HCEC 1CT (cell line): ENCODE data around the gene TRPM8.

Source experiments
- DNase-seq: peaks from one replicate; pipeline ENCODE4 v3.0.0-alpha.2; 2017

Gene TRPM8

DNA sequence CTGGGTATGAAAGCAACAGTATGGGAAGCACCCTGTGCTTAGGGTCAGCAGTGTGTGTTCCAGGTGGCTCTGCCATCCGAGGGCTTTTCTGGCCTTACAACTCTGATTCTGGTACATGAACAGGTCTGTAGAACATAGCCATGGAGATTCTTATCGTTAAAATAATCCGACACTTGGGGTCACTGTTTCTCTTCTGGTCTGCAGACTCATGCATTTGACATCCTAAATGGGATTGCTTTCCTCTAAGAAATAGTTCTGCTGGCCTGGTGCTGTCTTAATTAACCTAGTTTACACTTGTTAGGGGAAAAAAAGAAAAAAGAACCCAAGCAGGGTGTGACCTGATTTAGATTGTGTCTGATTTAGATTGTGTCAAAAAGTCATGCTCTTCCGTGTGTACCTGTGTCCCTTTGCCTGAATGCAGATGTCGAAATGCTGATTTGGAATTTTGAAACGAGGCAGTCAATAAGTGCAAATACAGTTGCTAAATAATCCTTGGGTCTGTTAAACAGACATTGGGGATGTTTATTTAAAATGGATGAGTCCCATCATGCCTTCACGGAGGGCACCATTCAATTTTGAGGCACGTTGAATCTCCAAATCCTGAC is 59.6 kb downstream of the TRPM8 start:
- DNase-seq: peak; percentile 76

DNA sequence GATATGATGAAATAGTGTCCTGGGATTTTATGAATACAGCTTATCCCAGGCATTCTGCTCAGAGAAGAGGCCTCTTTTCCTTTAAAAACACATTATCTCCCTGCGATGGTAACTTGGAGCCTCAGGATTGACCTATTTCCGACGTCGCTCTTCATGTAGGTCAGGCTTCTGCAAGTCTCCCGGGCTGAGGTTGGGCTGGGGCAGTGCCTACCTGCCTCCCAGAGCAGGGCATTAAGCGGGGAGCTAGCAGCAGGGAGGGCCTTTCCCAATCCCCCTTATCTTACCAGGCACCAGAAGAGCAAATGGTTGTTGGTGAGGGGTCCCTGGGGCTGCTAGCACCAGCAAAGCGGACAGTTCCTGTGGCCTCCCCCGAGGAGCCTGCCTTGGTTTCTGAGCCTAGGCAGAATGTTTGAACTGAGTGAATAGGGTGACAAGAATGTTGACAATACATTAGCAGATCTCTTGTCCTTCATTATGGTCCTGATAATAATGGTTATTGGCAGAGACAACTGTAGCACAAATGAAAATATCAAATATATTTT is 60.2 kb downstream of the TRPM8 start:
- no peak for DNase-seq

DNA sequence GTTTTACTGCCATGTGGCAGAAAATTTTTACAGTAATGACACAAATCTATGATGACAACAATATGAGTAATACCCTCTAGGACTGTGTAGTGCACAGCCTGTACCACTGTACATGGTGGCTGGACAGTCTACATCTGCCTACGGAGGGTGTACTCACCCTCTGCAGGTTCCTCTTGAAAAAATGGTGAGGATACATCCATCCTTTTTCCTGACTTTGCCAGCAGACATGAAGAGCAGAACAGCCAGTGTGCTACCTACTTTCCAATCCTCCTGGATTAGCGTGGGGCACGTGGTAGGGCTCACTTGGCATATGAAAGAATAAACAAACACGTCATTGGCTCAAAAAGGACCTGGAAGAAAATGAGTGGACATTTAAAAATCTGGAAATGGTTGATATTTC is 62.6 kb downstream of the TRPM8 start:
- DNase-seq: peak; percentile 69

DNA sequence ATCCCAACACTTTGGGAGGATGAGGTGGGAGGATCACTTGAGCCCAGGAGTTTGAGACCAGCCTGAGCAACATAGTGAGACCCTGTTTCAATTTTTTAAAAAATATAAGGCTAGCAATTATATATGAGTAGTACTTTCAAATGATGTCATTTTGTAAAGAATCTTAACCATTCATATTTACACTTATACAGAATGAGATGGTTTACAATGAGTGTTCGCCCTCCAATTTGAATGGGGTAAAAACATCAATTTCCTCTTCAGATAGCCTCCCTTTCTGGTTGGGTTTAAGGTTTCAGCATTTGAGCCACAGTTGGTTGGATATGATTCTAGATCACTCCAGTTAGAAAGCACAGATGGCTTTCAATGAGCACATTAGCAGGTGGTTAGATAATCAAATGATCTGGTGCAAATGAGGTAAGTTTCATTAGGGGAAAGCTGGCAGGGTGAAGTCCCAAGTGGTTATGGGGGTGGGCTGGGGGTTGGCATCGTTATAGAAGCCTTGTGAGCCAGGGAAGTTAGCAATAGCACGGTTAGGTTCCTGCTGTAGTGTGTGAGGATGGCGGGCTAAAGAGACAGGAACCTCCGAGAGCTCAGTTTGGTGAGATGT is 63.9 kb downstream of the TRPM8 start:
- no peak for DNase-seq

DNA sequence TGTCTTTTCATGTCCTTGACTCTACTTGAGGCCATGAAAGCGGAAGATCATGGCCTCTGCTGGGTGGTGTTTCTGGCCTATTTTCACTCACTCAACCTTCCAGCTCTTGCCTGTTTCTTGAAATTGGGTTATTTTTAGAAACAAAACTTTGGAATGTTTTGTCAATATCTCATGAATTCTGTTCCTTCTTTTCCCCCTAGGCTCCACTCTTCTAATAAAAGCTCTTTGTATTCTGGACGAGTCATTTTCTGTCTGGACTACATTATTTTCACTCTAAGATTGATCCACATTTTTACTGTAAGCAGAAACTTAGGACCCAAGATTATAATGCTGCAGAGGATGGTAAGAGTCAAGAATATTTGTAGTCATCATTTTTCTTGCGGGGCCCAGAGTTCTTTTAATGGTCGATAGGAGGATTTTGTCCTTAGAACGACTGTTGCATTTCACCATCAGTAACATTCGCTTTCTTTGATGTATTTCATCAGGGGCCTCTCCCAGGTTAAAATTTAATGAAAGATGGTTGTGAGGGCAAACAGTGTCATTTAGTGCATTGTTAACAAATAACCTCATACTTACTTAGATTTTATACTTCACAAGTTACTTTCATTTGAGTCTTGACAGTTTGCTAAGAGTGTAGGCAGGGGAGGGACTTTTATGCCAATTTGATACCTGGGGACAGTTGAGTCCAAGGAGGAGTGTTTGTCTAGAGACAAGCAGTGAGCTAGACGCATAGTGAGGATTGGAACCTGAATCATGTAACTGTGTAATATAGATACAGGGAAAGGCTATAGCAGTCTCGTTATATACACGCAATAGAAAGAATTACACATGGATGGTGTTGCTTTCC is 64.6 kb downstream of the TRPM8 start:
- DNase-seq: no peak

DNA sequence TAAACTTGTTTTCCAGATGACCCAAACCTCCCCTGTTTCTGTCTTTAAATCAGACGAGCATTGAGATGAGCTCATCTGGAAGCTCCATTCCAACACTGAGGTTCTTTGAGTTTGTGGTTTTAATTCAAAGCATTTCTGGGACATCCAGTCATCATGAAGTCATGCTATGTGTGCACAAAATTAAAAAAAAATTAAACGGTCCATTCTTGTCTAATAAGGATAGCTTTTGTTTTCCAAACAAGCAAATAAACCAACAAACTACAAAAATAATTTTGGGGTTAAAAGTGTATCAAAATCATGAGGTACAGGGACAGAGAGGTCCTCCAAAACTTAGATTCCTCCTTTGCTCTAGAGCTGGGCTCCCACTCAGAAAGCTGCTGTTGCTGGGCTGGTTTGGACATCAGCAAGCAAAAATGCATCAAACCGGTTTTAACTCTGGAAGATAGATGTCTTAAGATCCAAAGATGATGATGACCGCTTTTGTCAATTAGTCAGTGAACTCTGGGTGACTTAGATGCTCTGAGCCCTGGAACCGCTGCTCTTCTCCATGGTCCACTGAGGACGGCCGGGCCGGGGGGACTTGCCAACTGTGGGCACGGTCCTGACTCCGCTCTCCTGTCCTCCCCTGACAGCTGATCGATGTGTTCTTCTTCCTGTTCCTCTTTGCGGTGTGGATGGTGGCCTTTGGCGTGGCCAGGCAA is 65.4 kb downstream of the TRPM8 start:
- peak; percentile 92 for DNase-seq

DNA sequence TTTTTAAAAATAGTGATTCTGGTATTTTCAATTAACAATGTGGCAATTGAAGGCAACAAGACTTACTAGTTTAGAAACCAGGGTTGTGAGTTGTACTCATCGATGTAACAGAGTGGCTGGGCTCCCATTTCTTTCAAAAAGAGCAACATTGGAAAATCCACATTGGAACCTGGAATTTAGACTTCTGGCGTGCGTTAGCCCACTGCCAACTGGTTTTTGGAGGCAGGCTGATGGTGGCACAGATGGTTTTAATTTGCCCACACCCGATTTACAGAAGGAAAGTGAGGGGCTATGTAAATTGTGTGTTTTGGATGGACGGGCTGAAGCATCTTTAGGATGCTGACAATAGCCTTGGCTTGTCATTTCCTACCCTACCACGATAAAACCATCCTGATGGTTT is 66.3 kb downstream of the TRPM8 start:
- no peak for DNase-seq

DNA sequence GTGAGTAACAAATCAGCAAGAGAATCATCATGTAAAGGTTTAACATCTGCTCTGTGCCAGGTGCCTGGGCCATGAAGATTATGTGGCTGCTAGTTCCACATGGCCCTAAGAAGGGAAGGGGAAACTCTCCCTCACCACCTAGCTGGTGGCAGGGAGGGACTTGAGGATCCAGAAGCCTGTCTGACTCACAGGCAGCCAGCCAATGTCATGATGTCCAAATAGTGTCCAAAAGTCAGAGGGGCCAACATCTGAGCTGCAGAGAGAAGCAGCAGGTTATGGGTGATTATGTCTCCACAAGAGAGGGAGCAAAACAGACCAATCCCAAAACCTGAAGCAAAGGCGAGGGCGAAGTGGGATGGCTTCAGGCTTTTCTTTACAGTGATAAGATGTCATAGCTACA is 71.4 kb downstream of the TRPM8 start:
- DNase-seq: no peak

DNA sequence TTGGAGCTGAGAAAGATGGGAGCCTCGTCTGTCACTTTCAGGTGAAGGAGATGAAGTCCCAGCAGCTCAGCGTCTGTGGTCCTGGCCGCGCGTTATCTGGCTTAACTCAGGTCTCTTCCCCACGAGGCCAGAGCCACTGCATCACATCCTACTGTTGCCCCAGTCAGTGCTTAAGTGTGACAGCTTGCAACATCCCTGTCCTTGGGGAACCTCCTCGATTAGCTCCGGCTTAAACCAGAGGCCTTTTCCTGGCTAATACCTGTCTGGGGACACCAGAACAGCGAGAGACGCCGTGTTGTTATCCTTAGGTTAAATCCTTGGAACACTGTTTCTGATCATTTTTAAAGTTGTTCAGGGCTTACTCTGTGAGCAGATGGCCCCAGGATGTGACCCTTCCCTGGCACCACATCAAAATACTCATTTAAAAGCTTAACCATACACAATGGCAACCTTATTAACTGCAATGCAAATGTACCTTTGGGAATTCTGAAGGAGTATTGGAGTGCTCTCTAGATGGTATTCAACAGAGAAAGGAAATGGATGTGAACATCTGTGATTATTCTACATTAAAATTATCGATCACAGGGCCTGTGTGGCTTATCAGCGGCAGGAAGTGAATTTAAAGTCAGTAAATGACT is 72.2 kb downstream of the TRPM8 start:
- DNase-seq: no peak

DNA sequence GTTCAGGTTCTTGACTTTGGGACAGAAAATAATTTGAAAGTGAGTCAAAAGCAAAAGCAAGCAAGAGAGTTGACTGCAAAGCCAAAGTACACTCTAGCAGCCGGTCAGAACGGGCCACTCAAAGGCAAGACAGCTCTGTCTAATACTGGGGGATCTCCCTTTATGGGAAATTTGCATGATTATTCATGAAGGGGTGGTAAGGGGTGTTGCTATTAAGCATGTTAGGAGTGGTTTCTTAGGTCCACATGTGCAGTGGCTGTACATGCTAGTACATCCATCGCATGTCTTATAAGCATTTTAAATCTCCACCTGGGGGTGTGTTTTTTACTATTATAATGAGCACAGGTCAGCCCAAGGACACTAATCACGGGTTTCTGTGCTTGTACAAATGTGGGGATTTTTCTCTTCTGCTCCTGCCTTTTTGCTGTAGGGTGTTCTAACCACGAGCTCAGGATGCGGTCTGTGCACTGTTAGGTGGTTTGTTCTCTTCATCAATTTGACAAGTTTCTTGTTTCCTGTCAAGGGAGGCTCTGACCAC is 73.2 kb downstream of the TRPM8 start:
- DNase-seq: no peak

DNA sequence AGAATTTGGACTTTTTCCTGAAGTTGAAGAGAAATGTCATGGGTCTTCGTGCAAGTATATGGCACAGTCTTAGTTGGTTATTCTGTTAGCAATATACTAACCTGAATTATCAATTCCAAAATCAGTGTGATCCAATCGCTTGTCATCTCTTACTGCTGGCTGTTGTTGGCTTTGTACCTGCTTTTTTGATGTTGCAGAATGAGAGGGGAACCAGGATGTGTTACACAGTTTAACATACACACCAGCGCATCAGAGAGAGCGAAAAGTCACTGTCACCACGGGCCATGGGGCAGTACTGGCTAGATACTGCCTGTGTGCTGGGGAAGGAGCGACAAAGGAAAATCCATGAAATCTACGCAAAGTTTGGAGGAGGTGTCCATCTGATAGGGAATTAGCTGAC is 74.0 kb downstream of the TRPM8 start:
- no peak for DNase-seq

DNA sequence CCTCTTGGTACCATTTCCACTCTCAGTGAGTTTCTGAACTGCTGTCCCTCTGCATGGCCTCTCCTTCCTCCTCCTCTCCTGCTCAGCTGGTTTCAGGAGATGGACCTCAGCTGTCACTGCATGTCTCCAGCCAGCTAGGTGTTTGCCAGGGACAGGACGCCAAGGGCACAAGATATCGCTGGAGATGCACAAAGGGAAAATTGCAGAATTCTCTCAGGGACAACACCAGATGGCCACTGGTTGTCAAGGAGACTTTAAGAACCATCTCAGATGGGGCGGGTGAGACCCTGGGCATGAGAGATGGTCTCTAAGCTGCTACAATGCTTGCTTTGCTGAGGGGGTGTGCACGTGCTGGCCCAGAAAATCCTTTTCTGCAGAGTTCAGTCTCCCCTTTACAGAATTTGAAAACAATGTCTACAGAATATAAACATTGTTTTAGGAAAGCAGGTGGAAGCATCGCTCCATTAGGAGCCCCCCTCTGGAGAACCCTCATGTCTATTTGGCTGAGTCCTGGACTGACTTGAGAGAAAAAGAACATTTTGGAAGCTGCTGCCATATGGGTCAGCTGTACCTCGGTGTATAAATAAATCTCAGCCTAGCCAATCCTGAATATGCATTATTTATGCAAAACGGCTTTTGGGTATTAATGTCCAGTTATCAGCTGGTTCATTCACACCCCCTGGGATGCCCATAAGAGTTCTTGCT is 75.5 kb downstream of the TRPM8 start:
- no peak for DNase-seq

DNA sequence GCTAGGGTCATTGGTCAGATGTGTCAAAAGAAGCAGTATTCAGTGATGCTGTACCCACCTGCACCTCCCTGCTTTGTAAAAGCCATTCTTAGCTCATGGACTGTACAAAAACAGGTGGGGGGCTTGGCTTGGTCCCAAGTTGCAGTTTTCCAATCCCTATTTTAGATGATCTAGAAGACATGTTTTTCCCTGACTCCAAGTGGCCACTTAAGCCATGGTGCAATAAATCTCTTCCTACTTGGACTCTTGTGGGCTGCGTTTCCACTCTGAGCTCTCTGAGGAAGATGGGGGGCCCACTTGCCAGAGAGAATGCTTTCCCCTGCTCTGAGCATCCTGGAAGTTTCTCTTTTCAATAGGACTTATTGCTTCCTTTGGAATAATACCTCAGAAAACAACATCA is 76.3 kb downstream of the TRPM8 start:
- DNase-seq: no peak

DNA sequence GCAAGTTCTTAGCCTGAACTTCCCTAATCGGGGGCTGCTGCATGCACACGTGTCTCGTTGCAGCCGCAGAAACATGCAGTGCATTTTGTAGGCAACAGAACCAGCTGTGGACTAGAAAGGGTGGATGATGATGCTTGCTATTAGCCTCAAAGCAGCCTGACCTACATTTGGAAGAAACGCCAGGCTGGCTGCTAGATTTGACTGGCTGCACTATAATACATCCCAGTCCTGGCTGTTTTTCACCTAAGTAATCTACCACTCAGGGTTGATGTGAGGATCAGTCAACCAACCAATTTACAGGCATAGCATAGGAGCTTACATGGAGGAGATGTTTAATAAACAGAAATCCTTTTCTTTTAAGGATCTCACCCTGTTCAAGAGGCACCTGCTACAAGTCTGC is 77.0 kb downstream of the TRPM8 start:
- no peak for DNase-seq

DNA sequence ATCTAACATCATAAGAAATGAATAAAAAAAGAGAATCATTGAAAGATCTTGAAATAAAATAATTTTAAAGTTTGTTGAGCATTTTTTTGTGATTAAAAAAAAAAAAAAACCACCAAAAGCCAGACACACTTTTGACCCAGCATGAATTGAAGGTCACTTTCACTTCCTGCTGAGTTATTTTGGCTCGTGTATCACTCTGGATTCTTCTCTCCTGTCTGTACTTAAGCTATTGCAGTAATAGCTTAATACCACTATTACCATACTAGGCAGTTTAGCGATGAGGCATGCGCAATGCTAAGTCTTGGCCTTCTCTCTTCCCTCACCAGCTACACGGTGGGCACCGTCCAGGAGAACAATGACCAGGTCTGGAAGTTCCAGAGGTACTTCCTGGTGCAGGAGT is 78.8 kb downstream of the TRPM8 start:
- DNase-seq: peak; percentile 37

DNA sequence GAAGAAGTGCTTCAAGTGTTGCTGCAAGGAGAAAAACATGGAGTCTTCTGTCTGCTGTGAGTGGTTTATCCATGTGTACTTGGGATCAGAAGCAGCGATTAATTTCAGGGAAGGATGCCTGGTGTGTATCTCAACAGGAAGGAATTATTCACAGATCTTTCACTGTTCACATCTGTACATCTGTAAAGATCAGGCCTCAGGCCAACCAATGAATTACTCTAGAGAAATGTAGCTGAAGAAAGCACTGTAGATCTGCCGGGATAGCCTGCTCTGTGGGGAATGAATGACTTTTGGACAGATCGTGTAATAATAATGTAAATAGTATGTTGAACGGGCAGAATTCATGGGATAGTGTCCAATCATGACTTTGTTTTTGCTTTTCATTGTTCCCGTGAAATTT is 79.3 kb downstream of the TRPM8 start:
- DNase-seq: peak; percentile 51

DNA sequence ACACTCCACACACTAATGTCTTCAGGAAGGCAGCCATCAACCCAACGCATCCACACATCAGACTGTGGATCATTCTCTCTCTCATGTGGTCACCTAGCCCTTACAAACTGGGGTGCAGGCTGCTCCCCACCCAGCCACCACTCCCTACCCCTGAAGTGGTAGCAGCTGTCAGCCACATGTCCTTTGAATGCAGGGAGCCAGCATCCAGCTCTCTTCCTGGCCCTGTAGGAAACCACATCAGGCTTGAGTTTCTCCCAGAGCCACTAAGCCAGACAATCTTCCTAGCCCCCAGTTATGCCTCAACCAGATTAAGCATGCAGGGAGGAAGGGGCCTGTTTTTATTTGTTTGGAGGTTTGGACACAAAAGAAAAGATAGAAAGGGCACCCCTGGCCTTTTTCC is 80.5 kb downstream of the TRPM8 start:
- peak; percentile 20 for DNase-seq

DNA sequence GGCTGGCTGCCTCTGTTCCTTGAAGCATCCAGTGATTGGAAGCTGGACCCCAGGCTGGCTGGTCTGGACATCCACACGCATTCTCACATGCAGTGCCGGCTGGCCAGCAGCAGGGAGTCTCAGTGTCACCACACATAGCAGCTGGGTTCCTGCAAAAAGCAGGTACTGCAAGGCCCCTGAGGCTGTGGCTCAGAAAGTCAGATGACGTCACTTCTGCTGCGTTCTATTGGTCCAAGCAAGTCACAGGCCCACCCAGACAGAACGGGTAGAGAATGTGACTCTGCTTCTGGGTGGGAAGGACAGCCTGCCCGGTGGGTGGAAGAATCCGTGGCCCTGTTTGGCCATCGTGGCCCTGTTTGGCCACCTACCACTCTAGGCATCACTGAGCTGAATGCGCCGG is 82.0 kb downstream of the TRPM8 start:
- DNase-seq: no peak

DNA sequence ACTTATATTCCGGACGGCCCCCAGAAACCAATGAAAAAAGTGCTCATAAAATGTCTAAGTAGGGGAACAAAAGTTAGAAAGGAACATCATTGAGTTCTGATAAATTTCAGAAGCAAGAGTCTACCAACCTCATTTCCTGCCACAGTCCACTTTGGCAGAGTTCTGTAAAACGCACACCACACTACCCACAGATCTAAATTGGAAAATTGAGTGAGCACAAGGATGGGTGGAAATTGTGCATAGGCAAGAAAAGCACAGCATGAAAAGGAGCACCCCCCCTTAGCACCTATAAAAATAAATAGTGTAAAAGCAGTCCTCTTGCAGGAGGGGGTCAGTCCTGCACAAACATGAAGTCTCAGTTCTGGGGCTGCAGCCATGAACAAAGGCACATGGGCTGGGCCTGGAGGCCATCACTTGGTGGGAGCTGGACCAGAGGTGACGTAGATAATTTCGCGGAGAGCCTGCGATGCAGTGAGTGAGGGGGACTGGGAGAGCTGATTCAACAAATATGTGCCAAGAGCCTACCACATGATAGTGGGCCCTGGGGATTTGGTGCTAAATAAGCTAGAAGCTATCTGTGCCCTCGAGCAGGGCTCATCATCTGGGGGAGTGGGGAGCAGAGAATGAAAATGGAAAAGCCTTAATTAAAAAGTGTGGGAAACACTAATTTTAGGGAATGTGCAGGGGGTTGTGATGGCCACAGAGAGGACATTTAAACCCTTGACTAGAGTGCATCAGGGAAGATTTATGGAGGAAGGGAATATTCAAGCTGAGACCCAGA is 84.4 kb downstream of the TRPM8 start:
- DNase-seq: no peak

DNA sequence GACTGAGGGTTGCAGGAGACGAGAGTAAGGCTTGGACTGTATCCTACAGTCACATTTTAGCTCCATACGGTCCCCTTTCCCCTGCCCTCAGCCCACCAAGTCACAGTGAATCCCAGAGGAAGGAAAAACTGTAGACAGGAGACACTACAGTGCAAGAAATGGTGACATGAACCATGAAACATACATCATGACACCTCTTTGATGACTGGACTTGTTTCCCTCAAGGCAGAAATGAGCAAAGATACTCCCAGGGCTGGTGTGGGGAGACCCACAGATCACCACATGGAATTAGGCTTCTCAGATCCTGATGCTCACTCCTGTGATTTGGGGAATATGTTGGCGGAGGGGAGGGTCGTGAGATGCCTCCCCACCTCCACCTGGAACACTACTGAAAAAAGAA is 85.1 kb downstream of the TRPM8 start:
- DNase-seq: no peak

DNA sequence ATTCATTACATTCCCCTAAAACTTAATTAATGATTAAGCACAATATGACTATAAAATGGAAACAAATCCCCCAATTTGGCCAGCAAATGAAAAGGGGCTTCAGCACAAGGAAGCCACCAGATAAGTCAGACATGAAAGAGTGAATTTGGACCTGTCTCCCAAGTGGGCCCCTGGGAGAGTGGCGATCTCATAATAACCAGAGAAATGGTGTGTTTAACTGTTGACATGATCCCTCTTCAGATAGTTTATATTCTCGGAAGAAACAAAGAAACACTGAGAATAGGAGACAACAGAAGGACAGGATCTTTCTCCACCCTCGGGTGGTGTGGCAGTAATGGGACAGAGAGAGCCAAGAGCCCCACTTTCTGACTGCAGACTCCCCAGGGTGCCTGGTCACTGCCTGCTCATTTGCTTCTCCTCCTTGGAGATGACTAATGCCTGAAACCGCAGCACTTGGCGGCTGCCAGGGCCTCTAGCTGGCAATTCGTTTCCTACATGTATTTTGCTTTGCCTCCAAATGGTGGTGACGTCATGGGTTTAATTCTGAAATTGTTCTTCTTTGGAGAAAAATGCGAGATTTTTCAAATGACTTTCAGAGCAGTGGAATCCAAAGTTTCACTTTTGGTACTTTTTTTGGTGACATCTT is 86.9 kb downstream of the TRPM8 start:
- DNase-seq: peak; percentile 93
